ENCODE measurements around the gene IQSEC3.
"Not testable (repeated sequence)": the region's sequence is repeated elsewhere in the genome, so short reads cannot be mapped to it uniquely, and the experiment has no call there.

The IQSEC3 gene

GRCh38 chr12:53735-54730 is 12.5 kb upstream of the IQSEC3 start:
- DNase-seq, result no peak

DNA sequence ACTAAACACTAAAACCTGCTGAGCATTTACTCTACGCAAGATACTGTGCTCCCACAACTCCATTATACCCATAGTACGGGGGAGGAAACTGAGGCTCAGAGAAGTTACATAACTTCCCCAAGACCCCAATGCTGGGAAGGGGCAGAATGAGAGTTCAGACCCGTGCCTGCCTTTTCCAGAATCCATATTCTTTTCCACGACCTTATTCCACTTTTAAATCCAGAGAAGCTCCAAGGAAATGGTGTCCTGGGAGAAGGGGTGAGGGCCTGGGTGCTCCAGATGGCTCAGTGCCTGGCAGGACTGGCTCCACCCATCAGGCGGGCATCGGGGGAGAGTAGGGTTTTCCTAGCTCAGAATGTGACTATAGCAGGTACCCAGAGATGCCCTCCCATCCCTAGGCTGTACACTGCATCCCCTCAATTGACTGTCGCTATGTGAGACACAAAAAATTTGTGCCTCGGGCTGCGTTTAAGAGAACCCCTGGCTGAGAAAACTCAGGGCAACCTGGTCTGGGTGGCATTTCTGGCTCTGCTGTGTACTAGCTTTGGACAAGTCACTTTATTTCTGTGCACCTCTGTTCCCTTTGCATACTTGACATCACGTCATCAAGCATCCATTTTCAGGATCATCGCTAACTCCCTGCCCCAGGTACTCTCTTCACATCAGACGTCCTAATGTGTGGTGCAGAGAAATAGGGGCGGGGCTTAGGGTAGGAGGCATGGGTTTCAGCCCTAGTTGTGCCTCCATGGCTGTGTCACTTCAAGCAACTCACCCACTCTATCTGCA is 11.6 kb upstream of the IQSEC3 start:
- DNase-seq, result no peak

DNA sequence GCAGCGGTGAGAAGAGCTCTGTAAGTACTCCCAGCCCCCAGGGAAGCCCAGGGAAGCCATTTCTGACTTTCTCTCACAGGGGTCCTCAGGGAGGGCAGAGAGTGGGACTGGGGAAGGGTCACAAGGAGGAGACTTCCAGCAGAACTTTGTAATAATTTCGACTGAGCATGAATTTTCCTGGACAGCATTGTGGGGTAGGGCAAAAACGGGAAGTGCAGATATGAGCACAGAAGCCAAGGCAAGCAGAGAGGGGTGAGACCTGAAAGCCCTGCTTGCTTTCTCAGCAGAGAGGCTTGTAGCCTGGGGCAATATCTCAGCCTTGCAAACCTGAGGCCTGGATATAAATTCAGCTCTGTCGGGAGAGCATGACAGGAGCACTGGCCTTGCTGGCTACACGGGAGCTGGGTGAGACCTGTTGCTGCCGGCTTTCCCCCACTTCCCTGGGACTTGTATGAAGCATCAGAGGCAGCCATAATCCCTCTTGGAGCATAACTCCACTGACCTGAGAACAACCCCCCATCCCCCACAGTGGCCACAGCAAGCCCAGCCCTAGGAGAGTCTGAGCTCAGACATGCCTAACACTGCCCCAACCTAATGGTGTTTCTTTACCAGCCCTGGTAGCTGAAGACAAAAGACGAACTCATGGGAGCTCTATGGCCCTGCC is 9.8 kb upstream of the IQSEC3 start:
- DNase-seq, result no peak

GRCh38 chr12:57539-57938 is 9.0 kb upstream of the IQSEC3 start:
- DNase-seq, result no peak

GRCh38 chr12:58832-59231 is 7.7 kb upstream of the IQSEC3 start:
- no peak for DNase-seq

- DNase-seq, result not testable (repeated sequence)
Observed at GRCh38 chr12:61845-62244, 4.7 kb upstream of the IQSEC3 start.

- DNase-seq, result not testable (repeated sequence)
Observed at GRCh38 chr12:65491-66063, 990 bp upstream of the IQSEC3 start.

GRCh38 chr12:66782-67504 is 376 bp downstream of the IQSEC3 start:
- peak; percentile 66 for DNase-seq

DNA sequence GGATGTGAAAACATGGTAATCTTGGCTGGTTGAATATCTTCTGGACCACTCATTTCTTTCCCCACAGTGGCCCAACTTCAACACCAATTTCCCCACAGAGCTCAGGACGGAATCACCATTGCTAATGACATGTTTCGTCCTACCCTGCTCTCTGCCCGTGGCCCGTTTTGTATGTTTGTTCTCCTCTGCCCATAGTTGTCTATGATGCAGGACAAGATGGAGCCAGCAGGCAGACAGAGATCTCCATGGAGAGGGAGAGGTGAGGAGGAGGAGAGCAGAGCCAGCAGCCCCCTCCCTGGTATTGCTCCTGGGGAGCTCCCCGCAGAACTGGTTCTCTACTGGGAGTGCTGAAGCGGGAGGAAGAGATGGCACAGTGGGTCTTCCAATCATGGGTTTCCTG is 3.1 kb downstream of the IQSEC3 start:
- not testable (repeated sequence) for DNase-seq

DNA sequence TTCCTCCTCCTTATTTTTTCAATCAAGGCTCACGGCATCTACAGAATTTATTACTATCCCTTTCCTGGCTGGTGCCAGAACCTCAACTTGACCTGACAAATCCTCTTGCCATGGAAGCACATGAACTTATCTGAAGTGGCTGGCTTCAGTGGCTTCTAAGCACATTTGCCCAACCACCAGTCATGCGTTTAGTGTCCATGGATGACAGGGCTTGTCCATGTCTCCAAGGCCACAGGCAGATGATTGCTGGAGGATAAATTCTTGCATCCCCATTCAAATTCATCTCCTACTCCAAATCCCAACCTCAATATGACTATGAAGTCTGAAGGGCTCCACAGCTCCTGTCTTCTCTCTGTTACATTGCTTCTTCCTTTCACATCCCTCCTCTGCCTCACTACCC is 4.0 kb downstream of the IQSEC3 start:
- not testable (repeated sequence) for DNase-seq

DNA sequence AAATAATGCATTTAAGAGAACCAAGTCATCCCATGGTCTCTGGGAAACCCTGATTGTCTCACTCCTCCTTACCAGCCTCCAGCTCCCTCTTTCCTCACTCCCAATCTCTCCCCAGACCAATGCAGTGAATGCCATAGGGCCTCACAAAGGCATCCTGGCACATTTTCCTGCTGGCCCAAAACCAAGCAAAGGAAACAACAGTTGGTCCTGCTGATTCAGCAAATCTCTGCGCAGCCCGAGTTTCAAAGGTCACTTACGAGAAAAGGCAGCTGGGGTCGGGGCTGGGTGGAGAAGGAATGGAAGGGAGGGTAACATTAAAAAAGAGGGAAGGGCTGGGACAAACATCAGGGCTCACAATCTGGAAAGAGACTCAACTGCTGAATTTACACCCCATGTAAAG is 5.5 kb downstream of the IQSEC3 start:
- not testable (repeated sequence) for DNase-seq

DNA sequence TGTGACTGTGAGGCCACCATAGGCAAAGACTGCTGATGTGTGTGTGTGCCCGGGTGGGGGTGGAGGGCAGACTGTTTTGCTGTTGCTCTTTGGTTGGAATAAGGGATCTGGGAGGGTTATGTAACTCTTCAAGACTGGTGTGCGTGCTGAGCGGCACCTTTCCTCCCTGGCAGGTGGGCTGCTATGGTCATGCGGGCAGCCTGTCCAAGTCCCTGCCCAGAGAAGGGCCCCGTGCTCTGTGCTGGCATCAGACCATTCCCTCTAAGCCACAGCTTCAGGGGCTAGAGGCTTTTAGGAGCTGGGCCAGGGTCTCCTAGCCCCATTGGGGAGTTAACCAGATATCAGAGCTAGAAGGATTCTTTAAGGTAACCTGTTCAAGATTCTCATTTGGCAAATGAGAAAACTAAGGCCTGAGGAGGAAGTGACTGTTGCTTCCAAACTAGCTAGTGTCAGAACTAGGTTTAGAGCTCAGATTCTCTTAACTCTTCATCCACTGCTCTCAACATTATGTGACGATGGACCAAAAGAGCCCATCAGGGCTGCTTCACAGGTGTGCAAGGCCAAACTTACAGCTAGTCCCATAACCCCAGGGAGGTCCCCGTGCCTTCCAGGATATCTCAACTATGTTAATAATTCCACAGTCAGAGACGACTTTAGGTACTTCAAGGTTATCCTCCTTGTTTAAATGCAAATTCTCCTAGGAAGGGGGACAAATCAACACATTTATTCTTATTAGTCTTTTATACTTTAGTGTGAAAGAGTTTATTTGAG is 8.0 kb downstream of the IQSEC3 start:
- DNase-seq, result not testable (repeated sequence)

GRCh38 chr12:75541-75940 is 9.0 kb downstream of the IQSEC3 start:
- not testable (repeated sequence) for DNase-seq

DNA sequence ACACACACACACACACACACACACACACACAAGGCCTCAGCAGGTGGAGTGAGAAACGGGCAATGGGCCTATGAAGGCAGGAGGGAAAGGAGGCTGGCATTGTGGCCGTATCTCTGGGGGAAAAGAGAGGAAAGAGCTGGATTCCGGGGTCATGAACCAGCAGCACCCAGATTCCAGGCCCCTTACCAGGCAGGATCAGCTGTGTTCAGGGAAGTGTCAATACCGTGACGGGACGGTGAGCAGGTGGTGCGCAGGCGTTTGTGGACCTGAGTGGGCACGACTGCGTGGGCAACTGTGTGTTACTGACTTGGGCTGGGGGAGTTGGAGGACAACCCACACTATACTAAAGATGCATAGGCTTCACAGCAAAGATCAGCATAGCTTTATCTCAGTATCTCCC is 9.5 kb downstream of the IQSEC3 start:
- DNase-seq, result not testable (repeated sequence)

GRCh38 chr12:76551-76950 is 10.0 kb downstream of the IQSEC3 start:
- not testable (repeated sequence) for DNase-seq

- not testable (repeated sequence) for DNase-seq
Observed at GRCh38 chr12:77101-77719, 10.6 kb downstream of the IQSEC3 start.

DNA sequence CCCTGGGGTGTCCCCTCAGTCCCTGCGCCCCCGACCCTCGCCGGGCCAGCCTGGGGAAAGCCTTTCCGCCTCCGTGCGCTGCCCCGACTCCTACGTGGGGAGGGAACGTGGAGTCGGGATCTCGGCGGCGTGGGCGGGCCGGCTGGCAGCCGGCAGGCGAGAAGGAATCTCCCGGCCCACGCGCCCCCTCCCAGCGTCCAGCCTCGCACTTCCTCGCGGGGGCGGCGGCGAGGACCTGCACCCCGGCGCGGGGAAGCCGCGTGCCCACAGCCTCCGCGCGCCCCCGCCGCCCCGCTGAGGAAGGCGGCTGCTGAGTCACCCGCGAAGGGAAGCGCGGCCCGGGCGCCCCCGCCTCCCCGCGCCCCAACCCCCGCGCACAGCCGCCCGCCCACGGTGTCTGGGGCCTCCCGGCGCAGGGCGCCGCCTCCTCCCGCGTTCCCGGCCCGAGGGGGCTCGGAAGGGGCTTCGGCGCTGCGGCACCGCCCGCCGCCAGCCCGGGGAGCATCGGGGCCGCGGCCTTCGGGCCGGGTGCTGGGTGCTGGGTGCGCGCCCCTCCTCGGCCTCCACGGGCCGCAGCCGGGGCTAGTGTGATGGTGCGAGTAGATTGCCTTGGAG is 11.3 kb downstream of the IQSEC3 start:
- not testable (repeated sequence) for DNase-seq

DNA sequence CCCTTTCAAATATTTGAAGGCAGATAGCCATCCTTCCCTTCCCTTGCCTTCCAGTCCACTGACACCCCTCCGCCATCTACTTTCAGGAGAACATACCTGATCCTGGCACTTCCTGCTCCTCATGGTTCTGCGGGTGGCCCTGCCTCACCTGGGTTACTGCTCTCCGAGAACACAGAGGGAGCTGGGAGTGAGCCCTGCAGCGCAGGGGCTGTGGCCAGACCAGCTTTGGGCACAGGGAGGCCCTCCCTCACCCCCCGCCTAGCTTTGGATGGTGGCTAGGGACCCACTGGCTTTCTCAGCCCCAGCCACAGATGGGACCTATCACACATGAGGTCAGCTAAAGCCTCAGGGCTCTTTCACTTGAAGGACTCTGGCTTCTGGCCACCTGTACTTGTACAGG is 12.4 kb downstream of the IQSEC3 start:
- no peak for DNase-seq

DNA sequence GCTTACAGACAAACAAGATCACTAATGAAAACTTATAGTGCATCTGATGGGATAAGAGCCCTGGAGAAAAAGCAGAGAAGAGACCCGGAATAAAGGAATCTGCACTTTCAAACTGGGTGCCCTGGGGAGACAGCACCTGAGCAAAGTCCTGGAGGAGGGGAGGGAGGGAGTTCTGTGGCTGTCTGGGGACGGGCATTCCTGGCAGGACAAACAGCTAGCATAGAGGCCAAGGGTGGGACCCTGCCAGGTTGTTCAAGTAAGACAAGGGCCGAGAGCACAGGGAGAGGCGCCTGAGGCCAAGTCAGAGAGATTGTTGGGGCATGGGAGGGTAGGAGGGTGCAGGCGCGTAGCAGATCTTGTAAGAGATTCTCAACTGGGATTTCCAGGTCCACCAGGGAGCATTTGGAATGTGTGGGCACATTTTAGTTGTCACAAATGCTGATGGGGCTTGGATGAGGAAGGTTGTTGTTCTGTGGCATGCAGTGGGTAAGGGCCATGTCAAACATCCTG is 14.2 kb downstream of the IQSEC3 start:
- no peak for DNase-seq

GRCh38 chr12:82740-83139 is 16.2 kb downstream of the IQSEC3 start:
- DNase-seq, result no peak

Measured in activated effector memory CD4-positive, alpha-beta T cell treated with anti-CD3 and anti-CD28 coated beads, Interleukin-2, amount 50 U/mL, for 16 hours (primary cell).